Sigmoid colon (tissue), 7 donors: Measurements from ENCODE around the gene TRIO. TPM values are rescaled to one million over a fixed set of nuclear protein-coding genes. Genes with fewer than 3 reads are reported as not detected.

ENCODE experiments used
- DNase-seq: peaks from one replicate; pipeline ENCODE4 v3.0.0-alpha.2; 2019
- H3K27ac ChIP-seq, 4 donors: fragments of 200-600 bp; sonication (generic); one replicate each; pipeline ENCODE4 v1.5.1; 2016 to 2019; ENCODE audit warnings: mild to moderate bottlenecking in 1 of 4
- H3K27me3 ChIP-seq, 3 donors: fragments of 200-600 bp; sonication (generic); one replicate each; pipeline ENCODE4 v1.5.1; 2019; ENCODE audit warnings: mild to moderate bottlenecking in 1 of 3
- H3K36me3 ChIP-seq, 4 donors: fragments of 200-600 bp; sonication (generic); one replicate each; pipeline ENCODE4 v1.5.1; 2016 to 2019
- H3K4me1 ChIP-seq, 4 donors: fragments of 200-600 bp; sonication (generic); one replicate each; pipeline ENCODE4 v1.5.1; 2017 to 2019
- H3K4me3 ChIP-seq, 4 donors: fragments of 200-600 bp; sonication (generic); one replicate each; pipeline ENCODE4 v1.5.1; 2017 to 2019; ENCODE audit warnings: mild to moderate bottlenecking in 2 of 4, moderate library complexity in 1 of 4
- H3K9me3 ChIP-seq, 4 donors: fragments of 200-600 bp in 3 of 4; sonication (generic) in 3 of 4; one replicate each; pipeline versions ENCODE4 v1.5.1 to v1.6.1; 2013 to 2019
- CTCF ChIP-seq, 4 experiments: fragments of 450-650 bp in 3 of 4; fragments of 200-600 bp in 1 of 4; IDR thresholded peaks; one replicate each; pipeline ENCODE4 v1.5.1; 2016 to 2019; ENCODE audit warnings: antibody characterized with exemption in 4 of 4, mild to moderate bottlenecking in 3 of 4, moderate library complexity in 2 of 4
- EP300 ChIP-seq, 4 donors: sonication (generic); formaldehyde crosslinking; IDR thresholded peaks; one replicate each; pipeline ENCODE4 v1.6.1; 2017; ENCODE audit warnings: antibody characterized with exemption in 4 of 4
- POLR2A ChIP-seq, 2 donors: fragments of 450-650 bp; IDR thresholded peaks; one replicate each; pipeline ENCODE4 v1.6.1; 2016; ENCODE audit warnings: antibody characterized with exemption in 2 of 2, mild to moderate bottlenecking in 2 of 2, moderate library complexity in 2 of 2
- POLR2AphosphoS5 ChIP-seq, 4 donors: sonication (generic); formaldehyde crosslinking; IDR thresholded peaks; one replicate each; pipeline ENCODE4 v1.6.1; 2017; ENCODE audit warnings: antibody characterized with exemption in 4 of 4
- WGBS, 2 donors: extraction: QIAGEN DNeasy Blood & Tissue Kit; methylation state at CpG; one replicate each; pipeline ENCODE4 v1.1.7; 2013; 5-methylcytosine and 5-hydroxymethylcytosine counted together
- intact Hi-C: fragments of 100-400 bp; cut with DNase I; formaldehyde crosslinking; loops from one replicate; pipeline ENCODE4 v1.15.1; 2023
- polyA plus RNA-seq, 3 donors: library from polyadenylated mRNA; stranded (reverse); fragments of 200-250 nt; gene quantifications; one replicate each; pipeline ENCODE4 v1.2.3, GENCODE V29; 2013
- total RNA-seq, 4 donors: library from RNA; depleted of rRNA; stranded (reverse); fragments of >200 nt; gene quantifications; one replicate each; pipeline ENCODE4 v1.1.0, GENCODE V29; 2016
- donor health status: healthy with polysubstance abuse.
- donor health status: Bipolar disorder and iron deficiency.
- donor health status: healthy.

The TRIO gene
- total and polyA plus RNA-seq, 7 donors = 34.8 to 300 (median 119) TPM

- no peak for DNase-seq
- H3K9me3 ChIP-seq = no peaks in the 10 kb centered on the region
- 61 to 77% methylated on average over 6 of the region's 6 CpGs for WGBS, 2 donors
- intact Hi-C loops = no loop called here
- no peaks in the 10 kb centered on the region for H3K36me3 ChIP-seq
- no peak overlapping the region for H3K4me3 ChIP-seq
- TF ChIP-seq CTCF (IDR thresholded peaks at IDR 0.05) (no peak), POLR2A (IDR thresholded peaks at IDR 0.05) (no peak), POLR2AphosphoS5 (IDR thresholded peaks at IDR 0.05) (no peak), EP300 (IDR thresholded peaks at IDR 0.05) (no peak)
- H3K4me1 ChIP-seq = peaks cover 0 to 45% (median 22%) of the 10 kb centered on the region in 4 donors
- H3K27ac ChIP-seq = no peak overlapping the region
- no peaks in the 10 kb centered on the region for H3K27me3 ChIP-seq
Measured at GRCh38 chr5:14228219-14228618, 85.1 kb downstream of the TRIO start.

GRCh38 chr5:14229181-14229580 is 86.0 kb downstream of the TRIO start:
- H3K27ac ChIP-seq = no peak overlapping the region
- WGBS, 2 donors = 93 to 95% methylated on average over 1 of the region's 1 CpG
- H3K27me3 ChIP-seq = no peaks in the 10 kb centered on the region
- H3K4me1 ChIP-seq = peaks cover 0 to 42% (median 21%) of the 10 kb centered on the region in 4 donors
- no peaks in the 10 kb centered on the region for H3K36me3 ChIP-seq
- TF ChIP-seq EP300 (IDR thresholded peaks at IDR 0.05) = no peak
- TF ChIP-seq POLR2AphosphoS5 (IDR thresholded peaks at IDR 0.05) = no peak
- TF ChIP-seq POLR2A (IDR thresholded peaks at IDR 0.05) = no peak
- TF ChIP-seq CTCF (IDR thresholded peaks at IDR 0.05) = no peak
- no peak overlapping the region for H3K4me3 ChIP-seq
- intact Hi-C loops = no loop called here
- H3K9me3 ChIP-seq = no peaks in the 10 kb centered on the region
- DNase-seq = no peak

GRCh38 chr5:14229734-14230133 is 86.6 kb downstream of the TRIO start:
- 78 to 86% methylated on average over 7 of the region's 7 CpGs for WGBS, 2 donors
- no peaks in the 10 kb centered on the region for H3K9me3 ChIP-seq
- H3K4me3 ChIP-seq = no peak overlapping the region
- intact Hi-C loops = no loop called here
- DNase-seq = no peak
- H3K27ac ChIP-seq = no peak overlapping the region
- H3K36me3 ChIP-seq = no peaks in the 10 kb centered on the region
- H3K27me3 ChIP-seq = no peaks in the 10 kb centered on the region
- TF ChIP-seq EP300 (IDR thresholded peaks at IDR 0.05) = no peak
- peaks cover 0 to 46% (median 23%) of the 10 kb centered on the region in 4 donors for H3K4me1 ChIP-seq

- Histone ChIP-seq H3K4me3 (no peak overlapping the region), H3K4me1 (peaks cover 0 to 47% (median 20%) of the 10 kb centered on the region in 4 donors), H3K27ac (no peak overlapping the region), H3K9me3 (no peaks in the 10 kb centered on the region), H3K36me3 (no peaks in the 10 kb centered on the region), H3K27me3 (no peaks in the 10 kb centered on the region)
- DNase-seq = no peak
- TF ChIP-seq POLR2A (IDR thresholded peaks at IDR 0.05) (no peak), POLR2AphosphoS5 (IDR thresholded peaks at IDR 0.05) (no peak), CTCF (IDR thresholded peaks at IDR 0.05) (no peak), EP300 (IDR thresholded peaks at IDR 0.05) (no peak)
- WGBS, 2 donors = 75 to 93% methylated on average over 2 of the region's 2 CpGs
- intact Hi-C loops = no loop called here
Measured at GRCh38 chr5:14231156-14231555, 88.0 kb downstream of the TRIO start.

- intact Hi-C loops = no loop called here
- Histone ChIP-seq H3K36me3 (no peaks in the 10 kb centered on the region), H3K4me3 (no peak overlapping the region), H3K27ac (no peak overlapping the region), H3K9me3 (no peaks in the 10 kb centered on the region), H3K27me3 (no peaks in the 10 kb centered on the region), H3K4me1 (peaks cover 0 to 53% (median 20%) of the 10 kb centered on the region in 4 donors)
- 79 to 84% methylated on average over 4 of the region's 4 CpGs for WGBS, 2 donors
- no peak for DNase-seq
- TF ChIP-seq EP300 (IDR thresholded peaks at IDR 0.05) = no peak
- TF ChIP-seq POLR2A (IDR thresholded peaks at IDR 0.05) = no peak
- no peak for TF ChIP-seq CTCF (IDR thresholded peaks at IDR 0.05)
- TF ChIP-seq POLR2AphosphoS5 (IDR thresholded peaks at IDR 0.05) = no peak
Measured at GRCh38 chr5:14231890-14232289, 88.7 kb downstream of the TRIO start.
